Activated CD4-positive, alpha-beta T cell treated with anti-CD3 and anti-CD28 coated beads for 24 hours (primary cell): ENCODE measurements around the gene SLC25A3.
"Not testable (repeated sequence)": the region's sequence is repeated elsewhere in the genome, so short reads cannot be mapped to it uniquely, and the experiment has no call there.

ENCODE experiments used
- DNase-seq, 2 donors: peaks; one replicate each; pipeline ENCODE4 v3.0.0-alpha.2; 2020; ENCODE audit warnings: low read depth in 2 of 2

The SLC25A3 gene

GRCh38 chr12:98593351-98594049 is at the start of gene SLC25A3:
SLC25A3 (plus strand) TSS chr12:98593686; CDS start chr12:98593979, 293 bp downstream.
- peak; percentile 87 to 92 for DNase-seq

- no peak for DNase-seq
Measured at GRCh38 chr12:98543701-98544100, 49.8 kb upstream of the SLC25A3 start.

- no peak for DNase-seq
Measured at GRCh38 chr12:98544751-98545150, 48.7 kb upstream of the SLC25A3 start.

DNA sequence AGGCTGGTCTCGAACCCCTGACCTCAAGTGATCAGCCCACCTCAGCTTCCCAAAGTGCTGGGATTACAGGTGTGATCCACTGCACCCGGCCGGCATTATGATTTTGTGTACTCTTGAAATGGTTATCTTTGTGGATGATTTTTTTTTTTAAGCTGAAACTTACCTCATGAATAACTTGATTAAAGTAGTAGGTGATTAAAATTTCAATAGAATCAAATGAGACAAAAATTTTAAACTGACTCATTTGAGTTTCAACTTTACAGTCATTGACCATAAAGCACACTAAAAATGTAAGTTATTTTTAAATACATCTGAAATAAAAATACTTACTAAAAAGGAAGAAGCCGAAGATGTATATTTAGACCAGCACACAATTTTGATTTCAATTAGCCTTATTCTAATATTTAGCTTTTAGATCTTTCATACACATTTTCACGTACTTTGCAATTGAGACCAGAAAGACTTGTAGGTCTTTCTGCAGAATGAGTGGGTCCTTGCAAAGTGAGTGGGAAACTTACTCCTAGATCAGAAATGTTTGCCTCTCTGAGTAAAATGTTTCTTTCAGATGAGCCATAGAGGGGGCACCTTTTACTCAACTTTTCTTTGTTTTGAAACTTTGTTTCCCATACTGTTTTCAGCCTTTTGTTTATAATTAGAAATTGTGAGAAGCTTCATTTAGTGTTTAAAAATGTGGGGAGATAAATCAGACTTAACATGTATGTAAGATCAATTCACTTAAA is 43.9 kb upstream of the SLC25A3 start:
- no peak for DNase-seq

GRCh38 chr12:98551787-98552186 is 41.7 kb upstream of the SLC25A3 start:
- DNase-seq, result no peak

DNA sequence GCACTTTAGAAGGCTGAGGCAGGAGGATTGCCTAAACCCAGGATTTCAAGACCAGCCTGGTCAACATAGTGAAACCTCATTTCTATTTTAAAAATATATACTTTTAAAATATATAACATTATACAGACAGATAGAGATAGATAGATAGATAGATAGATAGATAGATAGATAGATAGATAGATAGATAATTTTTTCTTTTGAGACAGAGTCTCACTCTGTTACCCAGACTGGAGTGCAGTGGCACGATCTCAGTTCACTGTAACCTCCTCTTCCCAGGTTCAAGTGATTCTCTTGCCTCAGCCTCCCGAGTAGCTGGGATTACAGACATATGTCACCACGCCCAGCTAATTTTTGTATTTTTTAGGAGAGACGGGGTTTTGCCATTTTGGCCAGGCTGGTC is 35.4 kb upstream of the SLC25A3 start:
- not testable (repeated sequence) for DNase-seq

DNA sequence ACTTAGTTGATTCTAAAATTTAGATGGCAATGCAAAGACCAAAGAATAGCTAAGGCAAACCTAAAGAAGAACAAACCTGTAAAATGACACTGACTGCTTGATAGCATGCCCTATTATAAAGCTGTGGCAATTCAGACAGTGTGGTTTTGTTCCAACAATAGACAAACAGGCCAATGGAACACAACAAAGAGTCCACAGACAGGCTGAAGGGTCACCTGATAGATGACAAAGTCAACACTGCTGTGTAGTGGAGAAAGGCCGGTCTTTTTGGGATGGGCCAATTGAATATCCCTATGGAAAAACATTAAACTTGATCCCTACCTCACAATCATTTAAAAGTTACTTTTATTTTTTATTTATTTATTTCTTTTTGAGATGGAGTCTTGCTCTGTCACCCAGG is 33.8 kb upstream of the SLC25A3 start:
- no peak for DNase-seq

GRCh38 chr12:98561846-98562245 is 31.6 kb upstream of the SLC25A3 start:
- no peak for DNase-seq

DNA sequence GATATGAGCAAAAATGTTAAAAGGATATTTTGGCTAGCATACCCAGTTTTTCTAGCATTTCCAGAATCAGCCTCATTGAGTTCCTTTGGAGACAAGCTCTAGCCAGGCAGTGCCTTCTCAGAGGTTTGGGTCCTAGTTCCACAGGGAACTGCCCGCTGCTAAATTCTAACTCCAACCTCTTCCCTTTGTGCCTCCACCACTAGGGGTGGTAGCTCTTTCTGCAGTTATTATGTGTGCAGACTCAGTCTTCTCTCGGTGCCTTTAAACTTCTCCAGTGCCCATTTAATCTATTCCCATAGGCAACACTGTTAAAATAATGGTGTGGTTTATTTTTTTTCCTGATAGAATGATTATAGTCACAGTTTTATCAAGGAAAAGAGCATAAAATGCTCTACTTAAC is 21.5 kb upstream of the SLC25A3 start:
- DNase-seq, result no peak

DNA sequence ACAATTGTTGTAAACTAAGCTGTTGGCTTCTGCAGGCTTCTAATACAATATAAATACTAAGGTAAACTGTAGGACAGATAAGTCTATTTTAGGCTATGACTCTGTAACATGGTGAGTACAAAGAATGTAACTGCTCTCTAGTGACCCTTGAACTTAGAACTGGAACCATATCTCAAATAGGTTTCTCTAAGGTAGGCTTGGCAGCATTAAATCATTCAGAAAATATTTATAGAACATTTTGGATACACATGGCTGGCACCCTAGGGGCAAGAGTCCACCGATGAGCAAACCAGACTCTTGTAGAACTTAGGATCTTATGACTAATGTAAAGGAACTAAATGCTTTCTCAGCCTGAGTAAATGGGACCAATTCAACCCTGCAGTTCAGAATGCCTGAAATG is 19.4 kb upstream of the SLC25A3 start:
- DNase-seq, result no peak

DNA sequence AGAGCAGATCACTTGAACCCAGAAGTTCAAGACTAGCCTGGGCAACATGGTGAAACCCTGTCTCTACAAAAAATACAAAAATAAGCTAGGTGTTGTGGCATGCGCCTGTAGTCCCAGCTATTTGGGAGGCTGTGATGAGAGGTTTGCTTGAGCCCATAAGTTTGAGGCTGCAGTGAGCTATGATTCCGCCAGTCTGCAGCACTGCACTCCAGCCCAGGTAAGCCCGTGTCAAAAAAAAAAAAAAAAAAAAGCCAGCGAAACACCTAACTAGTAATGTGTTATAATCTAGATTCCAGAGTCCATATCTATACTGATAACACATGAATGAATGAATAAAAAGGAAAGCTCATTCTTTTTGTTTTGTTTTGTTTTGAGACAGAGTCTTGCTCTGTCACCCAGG is 18.5 kb upstream of the SLC25A3 start:
- DNase-seq, result no peak

DNA sequence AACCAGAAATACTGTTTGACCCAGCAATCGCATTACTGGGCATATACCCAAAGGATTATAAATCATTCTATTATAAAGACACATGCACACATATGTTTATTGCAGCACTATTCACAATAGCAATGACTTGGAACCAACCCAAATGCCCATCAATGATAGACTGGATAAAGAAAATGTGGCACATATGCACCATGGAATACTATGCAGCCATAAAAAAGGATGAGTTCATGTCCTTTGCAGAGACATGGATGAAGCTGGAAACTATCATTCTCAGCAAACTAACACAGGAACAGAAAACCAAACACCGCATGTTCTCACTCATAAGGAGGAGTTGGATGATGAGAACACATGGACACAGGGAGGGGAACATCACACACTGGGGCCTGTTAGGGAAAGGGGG is 16.7 kb upstream of the SLC25A3 start:
- not testable (repeated sequence) for DNase-seq

DNA sequence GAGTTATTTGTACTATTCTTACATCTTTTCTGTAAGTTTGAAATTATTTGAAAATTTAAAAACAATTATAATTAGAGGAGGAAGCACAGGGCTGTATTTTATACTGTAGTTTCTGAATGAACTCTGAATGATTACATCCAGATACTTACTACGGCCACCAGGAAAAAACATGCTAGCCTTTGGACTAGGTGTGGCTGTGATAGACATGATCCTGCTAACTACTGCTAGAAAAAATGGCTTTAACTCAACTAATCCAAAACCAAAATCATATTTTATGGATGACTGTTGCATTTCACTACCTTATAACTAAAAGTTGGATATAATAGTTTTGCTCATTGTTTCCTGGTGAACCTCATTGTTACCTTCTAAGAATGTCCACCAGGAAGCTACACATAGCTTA is 15.1 kb upstream of the SLC25A3 start:
- DNase-seq, result no peak

DNA sequence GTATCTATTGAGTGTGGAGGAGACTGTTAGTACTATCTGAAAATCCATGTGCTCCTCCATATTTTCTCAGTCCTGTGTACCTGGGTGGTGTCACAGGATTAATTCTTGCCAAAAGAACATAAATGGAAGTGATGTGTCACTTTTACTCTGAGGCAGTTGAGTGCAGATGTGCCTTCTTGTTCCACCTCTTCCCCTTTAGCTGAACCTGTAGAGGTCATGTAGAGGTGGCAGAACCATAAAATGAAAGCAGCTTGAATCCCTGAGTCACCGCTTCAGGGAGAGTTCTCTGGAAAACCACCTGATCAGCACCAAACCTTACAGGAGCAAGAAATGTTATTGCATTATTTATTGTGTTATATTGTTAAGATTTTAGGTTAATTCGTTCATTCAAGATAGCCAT is 14.7 kb upstream of the SLC25A3 start:
- no peak for DNase-seq

- DNase-seq, result no peak
Measured at GRCh38 chr12:98579347-98579746, 14.1 kb upstream of the SLC25A3 start.

GRCh38 chr12:98579835-98580234 is 13.7 kb upstream of the SLC25A3 start:
- DNase-seq, result no peak

GRCh38 chr12:98580695-98581094 is 12.8 kb upstream of the SLC25A3 start:
- DNase-seq, result no peak

DNA sequence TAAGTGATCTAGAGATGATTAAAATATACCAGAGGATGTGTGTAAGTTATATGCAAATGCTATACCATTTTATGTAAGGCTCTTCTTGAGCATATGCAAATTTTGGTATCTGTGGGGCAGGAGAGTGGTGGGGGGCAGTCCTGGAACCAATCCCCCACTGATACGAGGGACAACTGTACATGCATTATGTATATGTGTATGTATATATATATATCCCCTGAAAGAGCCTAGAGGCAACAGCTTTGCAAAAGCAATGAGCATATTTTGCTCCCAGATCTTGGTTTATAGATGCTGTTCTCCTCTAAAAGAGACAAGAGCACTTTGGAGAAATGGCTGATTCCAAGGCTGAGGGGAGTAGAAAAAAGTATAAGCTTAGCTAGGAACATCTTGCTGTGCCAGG is 12.4 kb upstream of the SLC25A3 start:
- DNase-seq, result no peak

GRCh38 chr12:98582093-98582492 is 11.4 kb upstream of the SLC25A3 start:
- no peak for DNase-seq

DNA sequence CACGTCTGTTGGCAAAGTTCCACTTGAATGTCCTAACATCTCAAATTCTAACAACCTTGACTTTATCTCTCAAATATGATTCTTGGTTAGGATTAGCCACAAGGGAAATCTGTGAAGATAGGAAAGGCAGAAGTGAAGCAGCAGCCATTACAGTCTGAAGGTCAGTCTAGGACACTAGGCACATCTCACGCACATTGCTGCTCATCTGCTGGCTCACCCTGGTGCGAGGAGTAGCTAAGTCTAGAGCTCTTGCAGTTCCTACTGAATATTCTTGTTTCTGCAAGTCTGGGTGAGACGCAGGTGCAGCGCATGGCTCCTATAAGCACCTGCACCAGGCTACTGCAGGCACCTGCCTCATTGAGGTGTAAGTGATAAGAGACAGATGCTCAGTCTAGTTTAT is 6.4 kb upstream of the SLC25A3 start:
- DNase-seq, result no peak

DNA sequence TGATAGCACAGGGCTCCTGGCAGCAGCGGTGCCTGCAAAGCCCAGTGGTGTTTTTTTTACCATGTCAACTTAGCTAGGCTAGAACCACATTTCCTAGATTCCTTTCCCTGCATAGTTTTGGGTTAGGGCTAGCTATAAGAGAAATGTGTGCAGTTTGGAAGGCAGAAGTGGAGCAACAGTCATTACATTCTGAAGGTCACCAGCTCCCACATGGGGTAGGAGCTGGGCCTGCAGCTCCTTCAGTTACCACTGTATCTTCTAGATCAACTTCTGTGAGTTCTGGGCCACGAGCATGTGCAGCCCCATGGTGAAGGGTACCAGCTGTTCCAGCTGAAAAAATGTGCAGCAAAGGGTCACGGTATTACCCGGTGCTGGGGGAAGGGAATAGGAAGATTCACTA is 2.3 kb upstream of the SLC25A3 start:
- DNase-seq, result no peak

GRCh38 chr12:98592825-98593322 is 612 bp upstream of the SLC25A3 start:
- no peak for DNase-seq
